ENCODE measurements around the gene IPPK.

IPPK gene

DNA sequence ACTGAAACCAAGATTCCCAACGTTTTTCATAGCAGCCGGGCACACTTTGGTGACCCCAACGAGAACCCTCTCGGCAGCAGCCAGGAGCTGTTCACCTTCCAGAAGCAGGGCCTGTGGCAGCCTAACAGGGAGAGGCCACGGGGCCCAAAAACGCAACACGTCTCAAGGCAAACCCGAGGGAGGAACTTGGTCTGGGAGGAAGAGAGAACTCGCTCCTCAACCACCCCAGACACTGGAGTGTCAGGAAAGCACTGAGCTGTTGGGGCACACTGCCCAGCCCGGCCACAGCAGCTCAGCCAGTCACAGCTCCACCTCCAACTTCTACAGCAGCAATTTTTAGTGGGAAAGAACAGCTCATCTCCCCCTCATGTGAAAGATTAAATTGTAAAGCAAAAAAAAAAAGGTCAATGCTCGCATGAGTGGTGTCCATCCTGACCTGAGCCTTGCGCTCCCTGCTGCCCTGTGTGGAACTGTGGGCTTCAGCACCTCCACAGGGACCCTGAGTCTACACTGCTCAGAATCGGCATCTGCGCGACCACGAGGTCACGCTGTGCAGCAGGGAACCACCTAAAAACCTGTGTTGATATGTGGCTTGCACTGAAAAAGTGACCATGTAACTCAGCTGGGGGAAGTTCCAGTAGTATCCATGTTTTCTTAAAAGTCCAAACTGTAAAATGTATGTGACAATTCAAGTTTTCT, 55.0 kb downstream of the IPPK start:
- no peak for DNase-seq (ENCODE audit: low read depth in 2 of 2)

DNA sequence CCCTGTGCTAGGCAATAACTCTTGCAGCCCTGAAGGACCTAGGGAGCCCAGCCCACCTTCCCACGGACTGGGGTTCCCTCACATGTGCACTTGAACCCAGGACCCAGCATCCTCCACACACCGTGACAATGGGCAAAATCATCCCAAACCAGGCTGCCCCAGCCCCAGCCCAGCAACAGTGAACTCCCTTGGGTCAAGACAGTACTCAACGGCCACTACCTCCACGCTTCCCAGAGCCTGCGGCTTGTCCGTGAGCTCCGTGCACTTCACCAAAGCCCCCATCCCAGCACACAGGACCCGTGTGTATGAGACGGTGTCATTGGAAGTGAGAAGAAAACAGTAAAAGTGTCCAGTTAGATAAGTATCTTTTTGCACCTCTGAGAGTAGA, 55.8 kb downstream of the IPPK start:
- no peak for DNase-seq (ENCODE audit: low read depth in 2 of 2)

- DNase-seq (ENCODE audit: low read depth in 2 of 2): no peak
Measured at GRCh38 chr9:92613268-92614122, 56.4 kb downstream of the IPPK start.

- no peak for DNase-seq (ENCODE audit: low read depth in 2 of 2)
Measured at GRCh38 chr9:92612816-92613215, 57.1 kb downstream of the IPPK start.

GRCh38 chr9:92612292-92612691, 57.6 kb downstream of the IPPK start:
- no peak for DNase-seq (ENCODE audit: low read depth in 2 of 2)

GRCh38 chr9:92611621-92612285, 58.2 kb downstream of the IPPK start:
- DNase-seq (ENCODE audit: low read depth in 2 of 2): no peak

DNA sequence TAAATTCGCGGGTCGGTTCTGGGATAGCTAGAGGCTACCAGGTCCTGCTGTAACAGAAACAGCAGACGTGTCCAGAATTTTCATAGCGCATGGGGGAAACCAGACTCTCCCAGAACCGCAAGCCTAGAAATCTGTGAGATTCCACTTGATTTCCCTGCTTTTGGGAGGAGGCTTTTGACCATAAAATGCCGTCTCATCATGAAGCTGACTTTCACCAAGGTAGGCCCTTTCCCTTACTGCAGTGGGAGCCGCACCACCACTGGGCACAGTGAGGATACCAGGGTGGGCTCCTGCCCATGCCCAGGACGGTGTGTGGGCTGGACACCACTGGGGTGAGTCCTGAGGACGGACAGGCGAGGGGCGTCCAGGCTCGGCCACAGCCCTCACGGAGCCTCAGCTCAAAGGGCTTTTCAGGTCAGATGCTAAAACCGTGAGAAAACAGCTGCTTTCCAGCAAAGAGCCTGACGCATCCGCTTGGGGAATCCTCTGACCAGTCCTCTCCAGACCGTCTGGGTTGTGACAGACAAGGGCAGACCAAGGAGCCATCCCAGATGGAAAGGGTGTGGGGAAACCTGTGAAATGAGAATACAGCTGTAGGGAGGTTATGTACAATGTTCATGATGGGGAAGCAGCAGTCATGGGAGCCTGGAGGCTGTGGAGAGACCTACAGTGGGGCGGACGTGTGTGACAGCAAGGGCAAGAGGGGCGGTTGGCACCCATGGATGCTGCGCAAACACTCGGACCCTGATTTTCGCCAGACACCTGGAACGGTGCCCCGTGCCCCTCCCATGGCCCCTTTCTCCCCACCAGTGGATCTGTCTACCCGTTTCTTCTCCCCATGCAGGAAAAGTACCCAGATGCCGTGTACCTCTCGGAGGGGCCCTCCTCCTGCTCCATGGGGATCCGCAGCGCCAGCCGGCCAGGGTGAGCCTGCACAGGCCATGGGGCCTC, 59.2 kb downstream of the IPPK start:
- no peak for DNase-seq (ENCODE audit: low read depth in 2 of 2)

DNA sequence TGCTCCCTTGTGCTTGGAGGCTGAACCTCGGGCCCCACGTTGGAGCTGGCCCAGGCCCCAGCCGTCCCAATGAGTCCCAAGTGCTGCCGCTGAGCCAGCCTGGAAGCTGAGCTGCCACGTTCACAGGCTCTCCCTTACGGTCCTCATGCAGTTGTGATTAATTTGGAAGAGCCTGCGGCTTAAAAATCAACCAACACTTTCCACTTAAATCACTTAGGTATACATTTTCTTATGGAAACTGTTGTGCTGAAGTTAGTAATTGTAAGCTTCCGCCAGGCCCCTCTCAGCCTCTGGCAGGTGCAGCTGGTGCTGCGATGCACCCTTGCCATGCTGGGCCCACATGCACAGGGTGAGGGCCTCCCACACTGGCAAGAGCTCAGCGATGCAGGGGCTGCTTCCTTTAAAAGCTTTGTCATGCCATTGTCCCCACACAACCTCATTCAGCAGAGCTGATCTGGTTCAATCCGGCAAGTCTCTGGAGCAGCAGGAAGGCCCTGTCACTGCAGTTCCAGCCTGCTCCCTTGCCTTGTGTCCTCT, 61.0 kb downstream of the IPPK start:
- no peak for DNase-seq (ENCODE audit: low read depth in 2 of 2)

- DNase-seq (ENCODE audit: low read depth in 2 of 2): no peak
Measured at GRCh38 chr9:92608241-92608908, 61.6 kb downstream of the IPPK start.

GRCh38 chr9:92607773-92608172, 62.2 kb downstream of the IPPK start:
- DNase-seq (ENCODE audit: low read depth in 2 of 2): no peak

DNA sequence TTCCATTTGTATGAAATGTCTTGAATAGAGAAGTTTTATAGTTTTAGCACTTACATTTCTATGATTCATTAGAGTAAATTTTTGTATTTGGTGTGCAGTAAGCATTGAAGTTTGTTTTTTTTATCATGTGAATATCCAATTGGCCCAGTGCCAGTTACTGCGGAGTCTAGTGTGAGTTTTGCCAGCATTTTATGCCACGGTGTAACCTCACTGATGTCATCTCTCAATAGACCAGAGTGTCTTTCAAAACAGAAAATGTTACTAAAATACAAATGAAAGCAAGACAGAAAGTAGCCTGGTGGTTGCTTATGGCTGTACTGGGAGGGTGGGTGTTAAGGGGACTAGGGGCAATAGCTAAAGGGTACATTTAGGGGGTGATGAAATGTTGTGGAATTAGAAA, 62.8 kb downstream of the IPPK start:
- DNase-seq (ENCODE audit: low read depth in 2 of 2): no peak

GRCh38 chr9:92605224-92605623, 64.7 kb downstream of the IPPK start:
- DNase-seq (ENCODE audit: low read depth in 2 of 2): no peak

GRCh38 chr9:92603990-92604389, 65.9 kb downstream of the IPPK start:
- no peak for DNase-seq (ENCODE audit: low read depth in 2 of 2)

GRCh38 chr9:92603100-92603499, 66.8 kb downstream of the IPPK start:
- DNase-seq (ENCODE audit: low read depth in 2 of 2): no peak

DNA sequence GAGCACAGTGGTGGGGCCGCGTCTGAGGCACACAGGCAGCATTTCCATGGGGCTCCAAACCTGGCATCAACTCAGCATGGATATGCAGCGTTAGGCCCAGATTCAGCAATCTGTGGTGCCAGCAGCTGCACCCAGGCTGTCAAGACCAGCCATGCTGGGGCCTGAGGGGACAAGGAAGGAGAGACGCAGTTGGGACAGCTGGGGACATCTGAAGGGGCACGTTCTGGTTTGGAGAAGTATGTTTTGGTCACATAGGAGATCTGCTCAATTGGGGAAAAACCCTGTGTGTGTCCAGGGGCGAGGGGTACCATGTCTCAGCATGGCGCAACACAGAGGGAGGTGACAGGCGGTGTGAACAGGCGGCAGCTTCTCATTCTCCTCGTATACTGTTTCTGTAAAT, 67.5 kb downstream of the IPPK start:
- DNase-seq (ENCODE audit: low read depth in 2 of 2): no peak

DNA sequence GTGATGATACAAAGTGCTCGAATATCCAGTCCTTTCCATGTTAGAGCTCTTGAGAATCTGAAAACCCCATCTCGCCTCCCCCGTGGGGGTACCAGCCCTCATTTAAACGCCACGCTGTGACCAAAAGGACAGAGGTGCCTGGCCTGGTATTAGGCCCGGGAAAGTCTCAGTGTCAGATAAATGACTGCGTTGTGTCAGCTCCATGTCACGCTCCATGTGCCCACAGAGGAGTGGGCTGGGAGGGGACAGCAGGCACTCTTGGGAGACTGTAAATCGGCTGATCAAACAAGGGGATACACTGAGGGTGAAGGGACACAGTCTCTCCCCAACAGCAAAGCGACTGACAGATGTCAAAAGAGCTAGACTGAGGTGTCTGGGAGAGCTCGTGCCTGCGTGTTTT, 68.5 kb downstream of the IPPK start:
- DNase-seq (ENCODE audit: low read depth in 2 of 2): no peak

- DNase-seq (ENCODE audit: low read depth in 2 of 2): no peak
Measured at GRCh38 chr9:92600462-92601261, 69.3 kb downstream of the IPPK start.

- no peak for DNase-seq (ENCODE audit: low read depth in 2 of 2)
Measured at GRCh38 chr9:92599938-92600461, 69.9 kb downstream of the IPPK start.

DNA sequence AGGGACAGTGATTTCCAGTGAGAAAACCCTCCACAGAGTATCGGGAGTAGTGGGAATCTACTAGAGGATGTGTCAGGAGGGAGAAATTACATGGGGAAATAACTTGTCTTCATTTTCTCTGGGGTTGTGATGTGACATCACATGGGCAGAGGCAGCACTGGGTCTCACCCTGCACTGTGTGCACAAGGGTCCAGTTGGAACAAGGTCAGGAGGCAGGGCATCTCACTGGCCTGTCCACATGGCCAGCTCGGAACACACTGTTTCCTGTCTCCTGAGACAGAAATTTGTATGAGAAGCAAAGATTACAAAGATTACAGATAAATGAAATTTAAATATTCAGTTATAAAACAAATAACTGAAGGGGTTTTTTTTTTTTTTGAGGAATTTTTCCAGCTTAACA, 71.5 kb downstream of the IPPK start:
- no peak for DNase-seq (ENCODE audit: low read depth in 2 of 2)

GRCh38 chr9:92595930-92596329, 74.0 kb downstream of the IPPK start:
- DNase-seq (ENCODE audit: low read depth in 2 of 2): no peak

Measured in stimulated activated CD8-positive, alpha-beta memory T cell treated with anti-CD3 and anti-CD28 coated beads, Interleukin-7, amount 100 ng/mL, for 1 hour (primary cell).